HCT116 (cell line): Measurements from ENCODE around the gene ACSS3. TPM values are rescaled to one million over a fixed set of nuclear protein-coding genes. Genes with fewer than 3 reads are reported as not detected.

Source experiments
- ATAC-seq: fragments of 200-7000 bp; cut with Tn5 transposase; 2 replicates; pipeline ENCODE4 v1.9.1; 2020; ENCODE audit warnings: mild to moderate bottlenecking, moderate library complexity
- BruUV-seq: library from RNA; stranded (reverse); fragments of 400-500 nt; replicated peaks from 2 replicates; lab custom pipeline; 2021; lab: Mats Ljungman, UMichigan
- CTCF ChIA-PET: fragments of 300-600 bp; sonication (Branson Sonifier 250); formaldehyde crosslinking; loops from one replicate; lab custom pipeline; 2021; ENCODE audit warnings: antibody characterized with exemption; lab: Charles Lee
- POLR2A ChIA-PET: fragments of 300-600, 350-600 bp; sonication (Branson Sonifier 250); formaldehyde crosslinking; loops from one replicate; lab custom pipeline; 2021; ENCODE audit warnings: antibody characterized with exemption; lab: Charles Lee
- RAD21 ChIA-PET, 2 experiments: fragments of 300-600 bp; sonication (Branson Sonifier 250); formaldehyde crosslinking; loops; one replicate each; lab custom pipeline; 2023; ENCODE audit warnings: low total read pairs in 2 of 2; ENCODE audit not compliant: uncharacterized antibody in 2 of 2, unreplicated experiment in 2 of 2, low non-redundant PET in 1 of 2; lab: Charles Lee
- DNase-seq: peaks from one replicate; pipeline ENCODE4 v3.0.0-alpha.2; 2010; ENCODE audit warnings: low read depth, low spot score
- H2AFZ ChIP-seq: fragments of 200-600 bp; shearing (Covaris generic), sonication (generic); 2 replicates; pipeline ENCODE4 v1.6.1; 2017; ENCODE audit warnings: low read depth, mixed run types, mixed read lengths, antibody characterized with exemption, low read length; ENCODE audit not compliant: poor library complexity, severe bottlenecking
- H3K27ac ChIP-seq: 2 replicates; pipeline ENCODE4 v1.5.1; 2012; ENCODE audit warnings: low read depth, low read length
- H3K27me3 ChIP-seq: fragments of 200-600 bp; sonication (generic); 2 replicates; pipeline ENCODE4 v1.6.1; 2016; ENCODE audit warnings: mixed run types, low read length, mixed read lengths; ENCODE audit not compliant: insufficient read depth
- H3K36me3 ChIP-seq, 2 experiments: fragments of 200-500 bp in 1 of 2; fragments of 200-600 bp in 1 of 2; sonication (Bioruptor generic) in 1 of 2; sonication (generic) in 1 of 2; 2 replicates each; pipeline versions ENCODE4 v1.5.1 to v1.6.1; 2014 to 2016; ENCODE audit warnings: low read length in 2 of 2, inconsistent platforms in 1 of 2, mixed read lengths in 1 of 2, mixed run types in 1 of 2; ENCODE audit not compliant: insufficient read depth in 2 of 2, control insufficient read depth in 1 of 2
- H3K4me1 ChIP-seq, 2 experiments: fragments of 200-600 bp in 1 of 2; sonication (generic) in 1 of 2; 2 replicates each; pipeline versions ENCODE4 v1.5.1 to v1.6.1; 2012 to 2017; ENCODE audit warnings: low read length in 2 of 2, inconsistent platforms in 1 of 2, mild to moderate bottlenecking in 1 of 2, mixed read lengths in 1 of 2, mixed run types in 1 of 2, moderate library complexity in 1 of 2; ENCODE audit not compliant: insufficient read depth in 2 of 2, control insufficient read depth in 1 of 2
- H3K4me2 ChIP-seq: fragments of 200-600 bp; sonication (generic); 2 replicates; pipeline ENCODE4 v1.6.1; 2017; ENCODE audit warnings: mixed run types, low read length, mixed read lengths
- H3K4me3 ChIP-seq, 2 experiments: fragments of 200-600 bp in 1 of 2; sonication (generic) in 1 of 2; replicated peaks in 1 of 2; 2 replicates each; pipeline ENCODE4 v1.5.1; 2011 to 2016; ENCODE audit warnings: low read length in 2 of 2, control low read depth in 1 of 2, low read depth in 1 of 2, mild to moderate bottlenecking in 1 of 2, mixed read lengths in 1 of 2, mixed run types in 1 of 2
- H3K79me2 ChIP-seq: fragments of 200-600 bp; sonication (generic); 2 replicates; pipeline ENCODE4 v1.6.1; 2017; ENCODE audit warnings: mild to moderate bottlenecking, mixed run types, low read length, moderate library complexity, mixed read lengths; ENCODE audit not compliant: insufficient read depth
- H3K9ac ChIP-seq: fragments of 200-600 bp; sonication (generic); 2 replicates; pipeline ENCODE4 v1.6.1; 2016; ENCODE audit warnings: low read length, mixed read lengths
- H3K9me2 ChIP-seq: fragments of 200-600 bp; sonication (generic), shearing (Covaris generic); 2 replicates; pipeline ENCODE4 v1.6.1; 2017; ENCODE audit warnings: mixed run types, mild to moderate bottlenecking, moderate library complexity; ENCODE audit not compliant: insufficient read depth
- H3K9me3 ChIP-seq, 2 experiments: fragments of 200-500 bp in 1 of 2; fragments of 200-600 bp in 1 of 2; sonication (Bioruptor generic) in 1 of 2; sonication (generic) in 1 of 2; 2 replicates each; pipeline ENCODE4 v1.6.1; 2014 to 2017; ENCODE audit warnings: low read length in 2 of 2, mixed read lengths in 2 of 2, inconsistent platforms in 1 of 2, low read depth in 1 of 2, mild to moderate bottlenecking in 1 of 2, mixed run types in 1 of 2, moderate library complexity in 1 of 2; ENCODE audit not compliant: control insufficient read depth in 1 of 2, insufficient read depth in 1 of 2
- H4K20me1 ChIP-seq: fragments of 200-600 bp; sonication (generic), shearing (Covaris generic); 2 replicates; pipeline ENCODE4 v1.6.1; 2017; ENCODE audit warnings: mixed run types, mild to moderate bottlenecking, moderate library complexity; ENCODE audit not compliant: insufficient read depth
- CBX3 ChIP-seq: IDR thresholded peaks from 2 replicates; pipeline ENCODE4 v1.6.1; 2012; ENCODE audit warnings: low read depth
- CEBPB ChIP-seq: IDR thresholded peaks from 2 replicates; pipeline ENCODE4 v1.6.1; 2012; ENCODE audit warnings: low read depth
- EGR1 ChIP-seq: IDR thresholded peaks from 2 replicates; pipeline ENCODE4 v1.6.1; 2012; ENCODE audit warnings: low read depth
- ELF1 ChIP-seq: IDR thresholded peaks from 2 replicates; pipeline ENCODE4 v1.6.1; 2012; ENCODE audit warnings: low read depth, borderline replicate concordance
- EZH2 ChIP-seq: fragments of 200-600 bp; sonication (generic); IDR thresholded peaks from 2 replicates; pipeline ENCODE4 v1.6.1; 2017; ENCODE audit warnings: antibody characterized with exemption, mixed run types
- EZH2phosphoT487 ChIP-seq: fragments of 200-600 bp; IDR thresholded peaks from 2 replicates; pipeline ENCODE4 v1.6.1; 2018; ENCODE audit warnings: antibody characterized with exemption, borderline replicate concordance
- FOSL1 ChIP-seq: IDR thresholded peaks from 2 replicates; pipeline ENCODE4 v1.6.1; 2012; ENCODE audit warnings: low read depth
- JUND ChIP-seq: IDR thresholded peaks from 2 replicates; pipeline ENCODE4 v1.6.1; 2012
- POLR2AphosphoS5 ChIP-seq: IDR thresholded peaks from 2 replicates; pipeline ENCODE4 v1.6.1; 2011; ENCODE audit warnings: mild to moderate bottlenecking, low read depth, low read length, moderate library complexity
- RAD21 ChIP-seq: IDR thresholded peaks from 2 replicates; pipeline ENCODE4 v1.6.1; 2012; ENCODE audit warnings: low read depth, mild to moderate bottlenecking
- SP1 ChIP-seq: IDR thresholded peaks from 2 replicates; pipeline ENCODE4 v1.6.1; 2012; ENCODE audit warnings: low read depth
- SRF ChIP-seq: IDR thresholded peaks from 2 replicates; pipeline ENCODE4 v1.6.1; 2012; ENCODE audit warnings: low read depth
- TCF7L2 ChIP-seq: IDR thresholded peaks from 2 replicates; pipeline ENCODE4 v1.7.0; 2011; ENCODE audit warnings: borderline replicate concordance, inconsistent platforms; ENCODE audit not compliant: insufficient read depth, insufficient read length; ENCODE audit errors: extremely low read depth
- YY1 ChIP-seq: IDR thresholded peaks from 2 replicates; pipeline ENCODE4 v1.6.1; 2011; ENCODE audit warnings: low read length, low read depth, moderate library complexity, mild to moderate bottlenecking; ENCODE audit not compliant: insufficient replicate concordance; ENCODE audit errors: extremely low read depth
- ZFX ChIP-seq: fragments of 450-650 bp; IDR thresholded peaks from 2 replicates; pipeline ENCODE4 v1.6.1; 2017
- intact Hi-C: fragments of 100-400 bp; cut with micrococcal nuclease; formaldehyde crosslinking; loops from 2 replicates; pipeline ENCODE4 v1.10.0; 2022
- total RNA-seq: library from RNA; stranded (reverse); gene quantifications from one replicate; pipeline ENCODE4 v1.2.1, GENCODE V29; 2021; ENCODE audit not compliant: unreplicated experiment
- TF ChIP-seq, protein P1 (sequence below), 3 experiments: fragments of 200-600 bp in 1 of 3; sonication (generic) in 1 of 3; IDR thresholded peaks in 2 of 3; conservative IDR thresholded peaks in 1 of 3; 2 replicates each; pipeline ENCODE4 v1.5.1; 2012 to 2017; ENCODE audit warnings: low read depth in 2 of 3, low read length in 2 of 3, antibody characterized with exemption in 1 of 3, borderline replicate concordance in 1 of 3, control low read depth in 1 of 3, mild to moderate bottlenecking in 1 of 3, mixed read lengths in 1 of 3, mixed run types in 1 of 3, moderate library complexity in 1 of 3; ENCODE audit not compliant: insufficient read depth in 1 of 3
- TF ChIP-seq, protein P2 (sequence below): IDR thresholded peaks from 2 replicates; pipeline ENCODE4 v1.6.1; 2012
- TF ChIP-seq, protein P3 (sequence below): IDR thresholded peaks from 2 replicates; pipeline ENCODE4 v1.6.1; 2012
- TF ChIP-seq, protein P4 (sequence below): IDR thresholded peaks from 2 replicates; pipeline ENCODE4 v1.6.1; 2012; ENCODE audit warnings: low read depth

The ACSS3 gene
- total RNA-seq, 1 experiment from 2014 or later: 0.30 TPM

DNA sequence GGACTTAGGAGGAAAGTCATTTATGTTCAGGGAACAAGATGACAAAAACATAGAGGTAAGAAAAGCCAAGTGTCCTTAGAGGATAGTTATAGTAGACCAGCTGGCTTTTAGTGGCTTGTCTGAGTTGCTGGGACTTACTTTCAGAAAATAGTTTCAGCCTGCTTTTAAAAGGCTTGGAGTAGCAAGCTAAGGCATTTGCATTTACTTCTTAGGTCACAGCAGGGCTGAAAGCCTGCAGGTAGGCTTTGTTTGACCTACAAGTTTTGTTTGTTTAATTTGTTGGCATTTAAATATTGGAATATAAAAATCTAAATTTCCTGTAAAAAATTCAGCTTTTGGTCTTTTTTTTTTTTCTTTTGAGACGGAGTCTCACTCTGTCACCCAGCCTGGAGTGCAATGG, 5.1 kb downstream of the ACSS3 start:
- Histone ChIP-seq H4K20me1 (no peaks in the 10 kb centered on the region), H3K4me2 (no peak overlapping the region), H3K9me2 (no peaks in the 10 kb centered on the region), H3K27me3 (no peaks in the 10 kb centered on the region), H3K79me2 (no peaks in the 10 kb centered on the region), H2AFZ (no peak overlapping the region), H3K4me1 (no peaks in the 10 kb centered on the region)
- intact Hi-C loops: no loop called here
- ATAC-seq: no peak
- BruUV-seq: no TSS peak
- no peak for DNase-seq
- POLR2A ChIA-PET: no interaction called here
- RAD21 ChIA-PET: no interaction called here
- CTCF ChIA-PET: no interaction called here
- TF ChIP-seq EZH2phosphoT487 (no peak), SP1 (no peak), YY1 (no peak), EGR1 (no peak), POLR2AphosphoS5 (no peak), TCF7L2 (no peak), EZH2 (no peak), ZFX (no peak), JUND (no peak), CBX3 (no peak), ELF1 (no peak), SRF (no peak), FOSL1 (no peak), RAD21 (no peak), CEBPB (no peak)
- TF ChIP-seq, protein P1, sequence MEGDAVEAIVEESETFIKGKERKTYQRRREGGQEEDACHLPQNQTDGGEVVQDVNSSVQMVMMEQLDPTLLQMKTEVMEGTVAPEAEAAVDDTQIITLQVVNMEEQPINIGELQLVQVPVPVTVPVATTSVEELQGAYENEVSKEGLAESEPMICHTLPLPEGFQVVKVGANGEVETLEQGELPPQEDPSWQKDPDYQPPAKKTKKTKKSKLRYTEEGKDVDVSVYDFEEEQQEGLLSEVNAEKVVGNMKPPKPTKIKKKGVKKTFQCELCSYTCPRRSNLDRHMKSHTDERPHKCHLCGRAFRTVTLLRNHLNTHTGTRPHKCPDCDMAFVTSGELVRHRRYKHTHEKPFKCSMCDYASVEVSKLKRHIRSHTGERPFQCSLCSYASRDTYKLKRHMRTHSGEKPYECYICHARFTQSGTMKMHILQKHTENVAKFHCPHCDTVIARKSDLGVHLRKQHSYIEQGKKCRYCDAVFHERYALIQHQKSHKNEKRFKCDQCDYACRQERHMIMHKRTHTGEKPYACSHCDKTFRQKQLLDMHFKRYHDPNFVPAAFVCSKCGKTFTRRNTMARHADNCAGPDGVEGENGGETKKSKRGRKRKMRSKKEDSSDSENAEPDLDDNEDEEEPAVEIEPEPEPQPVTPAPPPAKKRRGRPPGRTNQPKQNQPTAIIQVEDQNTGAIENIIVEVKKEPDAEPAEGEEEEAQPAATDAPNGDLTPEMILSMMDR (IDR thresholded peaks at IDR 0.05 in 2 of 3, conservative IDR thresholded peaks at IDR 0.05 in 1 of 3; ENCODE audit: borderline replicate concordance in 1 of 3, insufficient read depth in 1 of 3, low read depth in 2 of 3, low read length in 2 of 3): no peak
- TF ChIP-seq, protein P2, sequence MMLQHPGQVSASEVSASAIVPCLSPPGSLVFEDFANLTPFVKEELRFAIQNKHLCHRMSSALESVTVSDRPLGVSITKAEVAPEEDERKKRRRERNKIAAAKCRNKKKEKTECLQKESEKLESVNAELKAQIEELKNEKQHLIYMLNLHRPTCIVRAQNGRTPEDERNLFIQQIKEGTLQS: no peak
- TF ChIP-seq, protein P3, sequence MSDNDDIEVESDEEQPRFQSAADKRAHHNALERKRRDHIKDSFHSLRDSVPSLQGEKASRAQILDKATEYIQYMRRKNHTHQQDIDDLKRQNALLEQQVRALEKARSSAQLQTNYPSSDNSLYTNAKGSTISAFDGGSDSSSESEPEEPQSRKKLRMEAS: no peak
- TF ChIP-seq, protein P4, sequence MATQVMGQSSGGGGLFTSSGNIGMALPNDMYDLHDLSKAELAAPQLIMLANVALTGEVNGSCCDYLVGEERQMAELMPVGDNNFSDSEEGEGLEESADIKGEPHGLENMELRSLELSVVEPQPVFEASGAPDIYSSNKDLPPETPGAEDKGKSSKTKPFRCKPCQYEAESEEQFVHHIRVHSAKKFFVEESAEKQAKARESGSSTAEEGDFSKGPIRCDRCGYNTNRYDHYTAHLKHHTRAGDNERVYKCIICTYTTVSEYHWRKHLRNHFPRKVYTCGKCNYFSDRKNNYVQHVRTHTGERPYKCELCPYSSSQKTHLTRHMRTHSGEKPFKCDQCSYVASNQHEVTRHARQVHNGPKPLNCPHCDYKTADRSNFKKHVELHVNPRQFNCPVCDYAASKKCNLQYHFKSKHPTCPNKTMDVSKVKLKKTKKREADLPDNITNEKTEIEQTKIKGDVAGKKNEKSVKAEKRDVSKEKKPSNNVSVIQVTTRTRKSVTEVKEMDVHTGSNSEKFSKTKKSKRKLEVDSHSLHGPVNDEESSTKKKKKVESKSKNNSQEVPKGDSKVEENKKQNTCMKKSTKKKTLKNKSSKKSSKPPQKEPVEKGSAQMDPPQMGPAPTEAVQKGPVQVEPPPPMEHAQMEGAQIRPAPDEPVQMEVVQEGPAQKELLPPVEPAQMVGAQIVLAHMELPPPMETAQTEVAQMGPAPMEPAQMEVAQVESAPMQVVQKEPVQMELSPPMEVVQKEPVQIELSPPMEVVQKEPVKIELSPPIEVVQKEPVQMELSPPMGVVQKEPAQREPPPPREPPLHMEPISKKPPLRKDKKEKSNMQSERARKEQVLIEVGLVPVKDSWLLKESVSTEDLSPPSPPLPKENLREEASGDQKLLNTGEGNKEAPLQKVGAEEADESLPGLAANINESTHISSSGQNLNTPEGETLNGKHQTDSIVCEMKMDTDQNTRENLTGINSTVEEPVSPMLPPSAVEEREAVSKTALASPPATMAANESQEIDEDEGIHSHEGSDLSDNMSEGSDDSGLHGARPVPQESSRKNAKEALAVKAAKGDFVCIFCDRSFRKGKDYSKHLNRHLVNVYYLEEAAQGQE: no peak
- TF ChIP-seq, all 23 proteins: peak for 0
- Histone ChIP-seq H3K9ac (no peak overlapping the region), H3K36me3 (no peaks in the 10 kb centered on the region), H3K27ac (no peak overlapping the region), H3K4me3 (no peak overlapping the region), H3K9me3 (no peaks in the 10 kb centered on the region)
